Nephron progenitor cell (in vitro differentiated cells): ENCODE results near the gene PPT2.

Experiments used
- DNase-seq: peaks from one replicate; pipeline ENCODE4 v3.0.0; 2021
- H3K27ac Mint-ChIP-seq: 2 replicates; pipeline ENCODE4 v1.8.0; 2021; ENCODE audit warnings: mild to moderate bottlenecking, moderate library complexity, mixed read lengths
- H3K27me3 Mint-ChIP-seq: 2 replicates; pipeline ENCODE4 v1.8.0; 2021; ENCODE audit warnings: mild to moderate bottlenecking, low read depth, mixed read lengths; ENCODE audit not compliant: poor library complexity
- H3K36me3 Mint-ChIP-seq: 2 replicates; pipeline ENCODE4 v1.8.0; 2021; ENCODE audit warnings: low read depth, mixed read lengths
- H3K4me1 Mint-ChIP-seq: 2 replicates; pipeline ENCODE4 v1.8.0; 2021; ENCODE audit warnings: mixed read lengths
- H3K4me3 Mint-ChIP-seq: 2 replicates; pipeline ENCODE4 v1.8.0; 2021; ENCODE audit warnings: mild to moderate bottlenecking, moderate library complexity, mixed read lengths
- H3K9me3 Mint-ChIP-seq: 2 replicates; pipeline ENCODE4 v1.8.0; 2021; ENCODE audit warnings: mild to moderate bottlenecking, moderate library complexity, mixed read lengths
- CTCF ChIP-seq: fragments of 200-600 bp; sonication (generic); IDR thresholded peaks from 2 replicates; pipeline ENCODE4 v1.5.0; 2021; ENCODE audit warnings: antibody characterized with exemption

PPT2 gene

GRCh38 chr6:32177183-32177787, 23.3 kb downstream of the PPT2 start:
- peak; percentile 46 for DNase-seq
- H3K9me3 Mint-ChIP-seq = no peaks in the 10 kb centered on the region
- peak overlapping the region; percentile 90 for H3K27ac Mint-ChIP-seq
- no peak for TF ChIP-seq CTCF
- H3K27me3 Mint-ChIP-seq = no peaks in the 10 kb centered on the region
- H3K36me3 Mint-ChIP-seq = peaks cover 23% of the 10 kb centered on the region
- H3K4me1 Mint-ChIP-seq = peaks cover 80% of the 10 kb centered on the region
- H3K4me3 Mint-ChIP-seq = peak overlapping the region; percentile 93

- peaks cover 23% of the 10 kb centered on the region for H3K36me3 Mint-ChIP-seq
- peaks cover 75% of the 10 kb centered on the region for H3K4me1 Mint-ChIP-seq
- TF ChIP-seq CTCF = no peak
- H3K27ac Mint-ChIP-seq = peak within 1 kb of the TSS; percentile 90
- peak within 1 kb of the TSS; percentile 93 for H3K4me3 Mint-ChIP-seq
- DNase-seq = peak; percentile 89
- no peaks in the 10 kb centered on the region for H3K9me3 Mint-ChIP-seq
- H3K27me3 Mint-ChIP-seq = no peaks in the 10 kb centered on the region
Observed at GRCh38 chr6:32177788-32178546, 24.0 kb downstream of the PPT2 start, which contains the start of gene RNF5. RNF5 (plus strand) TSS chr6:32178405; CDS start chr6:32178512, 107 bp downstream.

- Mint-ChIP-seq H3K4me3 (peak overlapping the region; percentile 93), H3K27ac (peak overlapping the region; percentile 90), H3K4me1 (peaks cover 67% of the 10 kb centered on the region), H3K36me3 (peaks cover 23% of the 10 kb centered on the region), H3K27me3 (no peaks in the 10 kb centered on the region), H3K9me3 (no peaks in the 10 kb centered on the region)
- no peak for DNase-seq
- no peak for TF ChIP-seq CTCF
Observed at GRCh38 chr6:32178547-32179440, 24.9 kb downstream of the PPT2 start.

GRCh38 chr6:32179766-32180405, 25.9 kb downstream of the PPT2 start:
- TF ChIP-seq CTCF = no peak

GRCh38 chr6:32181148-32181702, 27.3 kb downstream of the PPT2 start:
- H3K27ac Mint-ChIP-seq = peak overlapping the region; percentile 64
- peak overlapping the region; percentile 93 for H3K4me3 Mint-ChIP-seq
- TF ChIP-seq CTCF = no peak
- no peaks in the 10 kb centered on the region for H3K27me3 Mint-ChIP-seq
- no peaks in the 10 kb centered on the region for H3K9me3 Mint-ChIP-seq
- peaks cover 32% of the 10 kb centered on the region for H3K36me3 Mint-ChIP-seq
- peaks cover 61% of the 10 kb centered on the region for H3K4me1 Mint-ChIP-seq
- no peak for DNase-seq

More at GRCh38 chr6:32179766-32180405, 25.9 kb downstream of the PPT2 start:
- no peak for DNase-seq
- peak overlapping the region; percentile 73 for H3K27ac Mint-ChIP-seq
- peak overlapping the region; percentile 93 for H3K4me3 Mint-ChIP-seq
- H3K27me3 Mint-ChIP-seq = no peaks in the 10 kb centered on the region
- H3K36me3 Mint-ChIP-seq = peaks cover 23% of the 10 kb centered on the region
- no peaks in the 10 kb centered on the region for H3K9me3 Mint-ChIP-seq
- peaks cover 56% of the 10 kb centered on the region for H3K4me1 Mint-ChIP-seq
